ENCODE data around the gene UST.
"Not testable (repeated sequence)": the region's sequence is repeated elsewhere in the genome, so short reads cannot be mapped to it uniquely, and the experiment has no call there.

The UST gene

DNA sequence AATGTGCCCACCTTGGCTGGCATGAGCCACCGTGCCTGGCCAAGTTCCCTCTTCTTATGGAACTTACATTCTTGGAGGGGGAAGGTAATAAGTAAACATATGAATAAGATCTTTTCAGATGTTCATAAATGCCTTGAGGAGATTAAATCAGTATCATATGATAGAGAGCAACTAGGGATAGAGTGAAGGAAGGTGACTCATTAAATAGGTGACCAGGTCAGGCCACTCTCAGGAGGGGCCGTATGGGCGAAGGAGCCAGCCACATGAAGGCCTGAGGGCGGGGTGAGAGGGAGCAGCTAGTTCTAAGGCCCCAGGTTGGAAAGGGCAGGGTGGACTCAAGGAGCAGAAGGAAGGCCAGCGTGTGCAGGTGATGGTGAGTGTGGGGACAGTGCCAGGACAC is 91.1 kb downstream of the UST start:
- no peak for DNase-seq (ENCODE audit: low read depth)

DNA sequence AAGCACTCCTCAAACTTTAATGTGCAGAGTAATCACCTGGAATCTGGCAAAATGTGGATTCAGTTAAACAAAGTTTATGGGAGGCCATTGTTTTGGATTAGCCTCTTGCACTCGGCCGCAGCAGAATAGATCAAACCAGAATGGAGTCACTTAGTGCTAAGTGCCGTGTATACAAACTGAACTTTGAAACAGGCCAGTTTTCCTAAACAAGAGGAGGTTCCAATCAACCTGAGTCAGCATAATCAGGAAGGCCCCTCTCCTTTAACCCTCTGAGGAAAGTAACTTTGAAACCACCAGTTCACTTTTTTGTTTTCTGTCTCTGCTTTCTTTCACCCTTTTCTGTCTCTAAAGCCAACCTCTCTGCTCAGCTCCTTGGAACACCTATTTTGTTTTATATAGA is 92.2 kb downstream of the UST start:
- no peak for DNase-seq (ENCODE audit: low read depth)

DNA sequence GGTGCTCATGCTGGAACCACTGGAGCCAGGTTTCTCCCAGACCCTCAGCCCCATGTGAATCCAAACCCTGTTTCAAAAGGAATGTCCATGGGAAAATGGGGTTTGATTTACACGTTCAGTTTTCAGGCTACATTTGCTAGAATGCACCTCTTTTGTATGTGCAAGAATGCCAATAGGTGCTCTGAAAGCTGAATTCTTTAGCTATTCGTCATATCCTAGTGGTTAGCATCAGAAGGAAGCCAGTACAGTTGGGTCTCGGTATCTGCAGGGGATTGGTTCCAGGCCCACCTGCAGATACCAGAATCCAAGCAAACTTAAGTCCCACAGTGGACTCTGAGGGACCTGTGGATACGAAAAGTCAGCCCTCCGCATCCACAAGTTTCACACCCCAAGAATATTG is 93.4 kb downstream of the UST start:
- DNase-seq (ENCODE audit: low read depth), result no peak

DNA sequence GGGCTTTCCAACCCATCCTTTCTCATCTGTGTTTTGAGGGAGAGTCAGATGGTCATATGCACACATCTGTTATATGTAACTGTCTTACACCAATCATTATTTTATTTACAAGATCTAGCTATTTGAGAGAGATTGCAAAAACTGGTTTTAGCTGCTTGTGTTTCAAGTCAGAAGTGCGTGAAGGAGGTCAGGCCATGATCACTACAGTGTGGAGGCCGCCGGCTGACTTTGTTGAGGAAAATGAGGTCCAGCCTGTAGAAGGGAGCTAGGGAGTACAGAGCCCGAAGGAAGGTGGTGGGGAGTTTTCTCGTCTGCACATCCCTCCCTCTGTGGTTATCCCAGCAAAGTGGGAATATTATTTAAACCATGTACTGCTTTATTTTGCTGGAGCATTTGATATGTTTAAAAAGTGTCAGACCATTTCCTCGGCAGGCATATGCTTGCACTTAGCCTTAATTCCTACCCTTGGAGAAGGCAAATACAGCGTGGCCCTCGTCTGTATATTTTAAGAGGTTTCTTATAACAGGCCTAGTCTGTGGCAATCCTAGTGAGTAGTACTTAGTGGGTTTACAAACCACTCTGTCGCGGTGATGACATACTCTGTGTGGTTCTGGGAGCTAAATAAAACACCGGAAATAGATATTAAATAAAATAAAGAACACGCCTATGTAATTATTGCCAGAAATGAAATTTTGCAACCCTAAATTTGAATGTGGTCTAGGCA is 95.6 kb downstream of the UST start:
- DNase-seq (ENCODE audit: low read depth), result no peak

DNA sequence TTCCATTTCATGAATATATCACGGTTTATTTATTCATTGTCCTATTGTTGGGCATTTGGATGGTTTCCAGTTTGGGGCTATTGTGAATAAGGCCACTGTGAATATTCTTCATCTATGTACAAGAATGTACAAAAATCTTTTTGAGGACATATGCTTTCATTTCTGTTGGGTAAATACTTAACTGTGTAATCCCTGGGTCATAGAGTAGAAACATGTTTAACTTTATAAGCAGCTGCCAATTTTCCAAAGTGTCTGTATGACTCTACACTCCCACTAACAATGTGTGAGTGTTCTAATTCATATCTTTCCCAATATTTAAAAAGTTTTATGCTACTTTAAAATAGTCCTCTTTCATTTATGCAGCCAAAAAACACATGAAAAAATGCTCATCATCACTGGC is 98.6 kb downstream of the UST start:
- DNase-seq (ENCODE audit: low read depth), result no peak

DNA sequence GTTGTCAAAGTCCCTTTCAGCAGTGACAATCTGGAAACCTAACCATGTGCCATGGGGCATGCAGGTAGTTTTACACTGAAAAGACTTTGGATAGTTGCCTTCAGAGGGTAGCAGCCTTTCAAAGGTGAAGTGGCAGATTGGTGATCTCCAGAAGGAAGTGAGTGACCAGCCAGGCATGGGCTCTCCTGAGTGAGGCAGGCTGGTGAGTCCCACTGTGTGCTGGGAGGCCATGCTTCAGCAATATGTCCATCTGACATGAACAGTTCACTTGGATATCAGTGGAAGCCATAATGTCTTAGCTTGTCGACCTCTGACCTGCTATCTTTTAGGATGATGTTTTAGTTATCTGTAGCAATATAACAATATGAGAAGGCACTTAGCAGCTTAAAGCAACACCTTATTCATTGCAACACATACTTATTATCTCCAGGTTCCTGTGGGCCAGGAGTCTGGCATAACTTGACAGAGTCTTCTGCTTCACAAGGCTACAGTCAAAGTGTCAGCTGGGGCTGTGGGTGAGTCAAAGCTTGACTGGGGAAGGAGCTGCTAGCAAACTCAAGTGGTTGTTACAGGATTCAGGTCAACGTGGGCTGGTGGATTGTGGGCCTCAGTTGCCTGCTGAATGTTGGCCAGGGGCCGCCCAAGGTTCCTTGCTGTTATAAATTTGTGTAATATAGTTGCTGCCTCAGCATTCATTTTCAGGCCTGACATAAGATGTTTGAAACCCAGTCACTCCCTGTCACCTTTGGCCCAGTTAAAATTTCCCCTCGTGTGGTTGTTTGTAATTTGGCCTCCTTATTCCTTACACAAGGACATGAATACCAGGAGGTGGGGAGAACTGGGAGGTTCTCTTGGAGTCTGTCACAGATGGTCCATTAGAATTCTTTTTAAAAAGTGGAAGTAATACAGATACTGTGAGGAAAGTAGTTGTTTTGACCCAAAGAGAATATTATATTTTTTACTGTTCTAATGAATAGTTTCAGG is 100.2 kb downstream of the UST start:
- no peak for DNase-seq (ENCODE audit: low read depth)

DNA sequence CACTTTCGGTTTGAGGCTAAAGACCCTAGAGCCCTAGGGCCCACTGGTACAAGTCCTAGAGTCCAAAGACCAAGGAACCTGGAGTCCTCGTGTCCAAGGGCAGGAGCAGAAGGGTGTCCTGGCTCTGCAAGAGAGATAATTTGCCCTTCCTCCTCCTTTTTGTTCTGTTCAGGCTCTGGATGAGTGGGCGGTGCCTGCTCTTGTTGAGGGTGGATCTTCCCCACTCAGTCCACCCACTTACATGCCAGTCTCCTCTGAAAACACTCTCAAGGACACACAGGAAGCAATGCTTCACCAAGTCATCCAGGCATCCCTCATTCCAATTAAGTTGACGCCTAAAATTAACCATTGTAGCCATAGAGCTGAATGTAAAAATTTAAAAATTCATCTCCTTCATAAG is 102.1 kb downstream of the UST start:
- no peak for DNase-seq (ENCODE audit: low read depth)

DNA sequence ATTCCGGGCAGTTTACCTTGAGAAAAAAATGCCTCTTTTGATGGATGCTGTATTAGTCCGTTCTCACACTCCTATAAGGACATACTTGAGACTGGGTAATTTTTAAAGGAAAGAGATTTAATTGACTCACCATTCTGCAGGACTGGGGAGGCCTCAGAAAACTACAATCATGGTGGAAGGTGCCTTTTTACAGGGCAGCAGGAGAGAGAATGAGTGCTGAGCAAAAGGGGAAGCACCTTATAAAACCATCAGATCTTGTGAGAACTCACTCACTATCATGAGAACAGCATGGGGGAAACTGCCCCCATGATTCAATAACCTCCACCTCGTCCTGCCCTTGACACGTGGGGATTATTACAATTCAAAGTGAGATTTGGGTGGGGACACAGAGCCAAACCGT is 102.6 kb downstream of the UST start:
- not testable (repeated sequence) for DNase-seq (ENCODE audit: low read depth)

DNA sequence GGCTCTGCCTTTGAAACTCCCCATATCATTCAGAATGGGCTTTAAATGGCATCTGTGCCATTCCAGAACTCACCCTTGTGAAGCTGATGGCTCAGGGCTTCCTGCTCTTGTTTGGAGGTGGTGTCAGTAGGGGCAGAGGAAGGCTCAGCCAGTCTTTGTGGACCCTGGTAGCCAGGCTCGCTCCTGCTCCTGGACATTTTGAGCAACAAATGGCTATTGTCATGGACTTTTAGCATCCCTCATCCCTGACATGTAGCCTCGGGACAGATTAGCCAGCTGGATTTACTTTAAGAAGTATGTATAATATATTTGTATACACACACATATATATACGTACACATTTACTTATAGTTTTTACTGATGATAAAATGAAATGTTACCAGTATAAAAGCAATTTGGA is 104.1 kb downstream of the UST start:
- no peak for DNase-seq (ENCODE audit: low read depth)

DNA sequence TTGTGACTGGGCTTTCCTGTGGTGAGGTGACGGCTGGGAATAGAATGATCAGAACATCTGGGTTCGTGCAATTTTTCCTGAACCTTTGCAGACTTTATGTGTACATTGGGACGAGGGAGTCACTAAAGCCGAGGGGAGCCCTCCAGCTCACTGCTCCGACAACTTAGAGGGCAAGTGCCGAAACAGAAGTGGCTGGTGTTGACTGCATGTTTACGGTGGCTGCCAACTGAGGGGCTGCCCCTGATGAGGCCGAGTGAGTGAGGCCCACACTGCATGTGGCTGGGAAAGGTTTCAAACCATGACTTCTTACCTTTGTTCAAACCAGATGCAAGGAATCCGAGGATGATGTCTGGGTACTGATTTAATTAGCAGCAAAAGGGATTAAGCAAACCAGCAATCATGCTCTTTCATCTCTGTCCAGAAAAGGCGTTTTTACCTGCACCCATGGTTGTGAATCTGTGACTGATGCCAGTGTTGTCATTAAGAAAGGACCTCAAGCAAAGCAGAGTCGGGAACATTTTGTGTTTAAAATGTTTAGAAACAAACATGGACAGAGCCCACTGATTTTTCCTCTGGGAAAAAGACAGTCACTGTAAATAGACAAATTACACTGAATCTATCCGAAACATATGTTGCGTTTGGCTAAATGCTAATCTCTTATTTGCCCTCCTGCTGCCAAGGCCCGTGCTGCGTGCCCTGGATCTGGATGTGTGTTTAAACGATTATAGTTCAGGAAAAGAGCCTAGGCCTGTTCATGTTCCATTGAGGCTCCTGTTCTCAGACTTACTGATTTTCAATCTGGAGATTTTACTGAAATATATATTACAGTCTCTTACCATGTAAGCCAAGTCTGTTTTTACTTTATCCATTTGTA is 105.1 kb downstream of the UST start:
- no peak for DNase-seq (ENCODE audit: low read depth)

DNA sequence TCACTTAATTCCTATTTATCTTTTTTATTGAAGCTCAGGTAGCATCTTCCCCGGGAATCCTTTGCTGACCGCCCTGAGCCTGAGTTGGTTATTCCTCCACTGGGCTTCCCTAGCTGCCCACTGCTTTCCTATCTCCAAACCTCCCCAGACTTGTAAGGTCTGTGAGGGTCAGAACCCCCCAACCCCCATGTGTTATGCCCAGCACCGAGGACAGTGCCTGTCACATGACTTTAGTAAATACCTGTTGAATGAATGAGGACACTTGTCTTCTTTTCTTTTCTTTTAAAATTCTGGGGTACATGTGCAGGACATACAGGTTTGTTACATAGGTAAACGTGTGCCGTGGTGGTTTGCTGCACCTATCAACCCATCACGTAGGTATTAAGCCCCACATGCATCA is 105.9 kb downstream of the UST start:
- DNase-seq (ENCODE audit: low read depth), result no peak

DNA sequence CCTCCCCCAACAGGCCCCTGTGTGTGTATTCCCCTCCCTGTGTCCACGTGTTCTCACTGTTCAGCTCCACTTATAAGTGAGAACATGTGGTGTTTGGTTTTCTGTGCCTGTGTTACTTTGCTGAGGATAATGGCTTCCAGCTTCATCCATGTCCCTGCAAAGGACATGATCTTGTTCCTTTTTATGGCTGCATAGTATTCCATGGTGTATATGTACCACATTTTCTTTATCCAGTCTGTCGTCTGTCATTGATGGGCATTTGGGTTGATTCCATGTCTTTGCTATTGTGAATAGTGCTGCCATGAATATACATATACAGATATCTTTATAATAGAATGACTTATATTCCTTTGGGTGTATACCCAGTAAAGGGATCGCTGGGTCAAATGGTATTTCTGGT is 106.3 kb downstream of the UST start:
- not testable (repeated sequence) for DNase-seq (ENCODE audit: low read depth)

DNA sequence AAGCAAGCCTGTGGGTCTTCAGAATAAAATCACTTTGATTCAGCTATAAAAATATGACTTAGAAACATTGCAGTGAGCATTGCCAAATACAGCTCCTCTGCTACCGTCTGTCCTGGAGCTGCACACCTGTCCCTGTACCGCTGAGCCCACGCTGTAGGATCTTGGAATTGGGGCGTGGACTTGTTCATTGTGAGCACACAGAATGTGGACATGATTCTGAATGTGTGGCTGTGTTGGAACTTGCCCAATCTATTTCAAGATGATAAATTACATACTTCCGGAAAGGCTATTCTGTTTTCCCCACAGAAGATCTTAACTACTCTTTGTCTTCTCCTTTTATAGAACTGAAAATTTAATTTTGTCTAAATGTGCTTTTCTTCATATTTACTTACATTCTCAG is 107.3 kb downstream of the UST start:
- no peak for DNase-seq (ENCODE audit: low read depth)

DNA sequence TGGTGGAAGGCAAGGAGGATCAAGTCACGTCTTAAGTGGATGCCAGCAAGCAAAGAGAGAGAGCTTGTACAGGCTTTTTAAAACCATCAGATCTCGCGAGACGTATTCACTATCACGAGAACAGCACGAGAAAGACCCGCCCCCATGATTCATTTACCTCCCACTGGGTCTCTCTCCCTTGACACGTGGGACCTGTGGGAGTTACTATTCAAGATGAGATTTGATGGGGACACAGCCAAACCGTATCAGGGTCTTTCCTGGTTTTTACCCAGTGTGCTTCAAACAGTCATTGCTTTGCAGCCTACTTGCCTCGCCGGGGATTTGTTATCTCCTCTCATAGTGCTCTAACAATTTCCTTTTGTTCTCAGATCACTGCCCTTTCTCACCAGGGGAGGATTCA is 108.2 kb downstream of the UST start:
- no peak for DNase-seq (ENCODE audit: low read depth)

DNA sequence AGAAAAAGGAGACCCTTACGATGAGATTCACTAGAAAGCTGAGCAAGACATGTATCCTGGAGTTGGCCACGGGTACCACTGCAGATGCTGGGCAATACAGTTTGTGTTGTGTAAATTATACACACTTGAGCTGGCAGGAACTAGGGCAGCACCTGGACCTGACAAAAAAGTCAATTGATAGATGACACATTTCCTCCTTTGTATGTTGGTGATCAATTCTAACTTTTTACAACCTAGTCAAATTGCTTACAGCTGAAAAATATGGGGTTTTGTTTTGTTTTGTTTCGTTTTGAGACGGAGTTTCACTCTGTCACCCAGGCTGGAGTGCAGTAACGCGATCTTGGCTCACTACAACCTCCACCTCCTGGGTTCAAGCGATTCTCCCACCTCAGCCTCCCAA is 108.9 kb downstream of the UST start:
- DNase-seq (ENCODE audit: low read depth), result no peak

DNA sequence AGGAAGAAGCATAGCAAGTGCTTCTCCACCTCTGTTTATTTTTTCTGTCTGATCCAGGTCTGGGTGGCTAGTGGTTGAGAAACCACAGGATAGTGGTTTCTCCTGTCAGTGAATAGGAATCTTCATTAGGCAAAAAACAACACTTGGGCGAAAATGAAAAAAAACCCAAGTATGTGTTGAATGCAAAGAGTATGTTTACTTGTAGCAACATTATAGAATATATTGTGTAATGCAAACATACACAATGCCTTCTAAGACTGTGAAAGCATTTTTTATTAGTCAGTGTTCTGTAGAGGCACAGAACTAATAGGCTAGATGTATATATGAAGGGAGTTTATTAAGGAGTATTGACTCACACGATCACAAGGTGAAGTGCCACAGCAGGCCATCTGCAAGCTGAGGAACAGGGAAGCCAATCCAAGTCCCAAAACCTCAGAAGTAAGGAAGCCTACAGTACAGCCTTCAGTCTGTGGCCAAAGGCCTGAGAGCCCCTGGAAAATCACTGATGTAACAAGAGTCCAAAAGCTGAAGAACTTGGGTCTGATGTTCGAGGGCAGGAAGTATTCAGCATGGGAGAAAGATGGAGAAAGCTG is 111.1 kb downstream of the UST start:
- DNase-seq (ENCODE audit: low read depth), result no peak

DNA sequence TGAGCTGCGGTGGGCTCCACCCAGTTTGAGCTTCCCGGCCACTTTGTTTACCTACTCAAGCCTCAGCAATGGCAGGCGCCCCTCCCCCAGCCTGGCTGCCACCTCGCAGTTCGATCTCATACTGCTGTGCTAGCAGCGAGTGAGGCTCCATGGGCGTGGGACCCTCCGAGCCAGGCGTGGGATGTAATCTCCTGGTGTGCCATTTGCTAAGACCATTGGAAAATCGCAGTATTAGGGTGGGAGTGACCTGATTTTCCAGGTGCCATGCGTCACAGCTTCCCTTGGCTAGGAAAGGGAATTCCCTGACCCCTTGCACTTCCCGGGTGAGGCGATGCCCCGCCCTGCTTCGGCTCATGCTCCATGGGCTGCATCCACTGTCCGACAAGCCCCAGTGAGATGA is 117.3 kb downstream of the UST start:
- not testable (repeated sequence) for DNase-seq (ENCODE audit: low read depth)

DNA sequence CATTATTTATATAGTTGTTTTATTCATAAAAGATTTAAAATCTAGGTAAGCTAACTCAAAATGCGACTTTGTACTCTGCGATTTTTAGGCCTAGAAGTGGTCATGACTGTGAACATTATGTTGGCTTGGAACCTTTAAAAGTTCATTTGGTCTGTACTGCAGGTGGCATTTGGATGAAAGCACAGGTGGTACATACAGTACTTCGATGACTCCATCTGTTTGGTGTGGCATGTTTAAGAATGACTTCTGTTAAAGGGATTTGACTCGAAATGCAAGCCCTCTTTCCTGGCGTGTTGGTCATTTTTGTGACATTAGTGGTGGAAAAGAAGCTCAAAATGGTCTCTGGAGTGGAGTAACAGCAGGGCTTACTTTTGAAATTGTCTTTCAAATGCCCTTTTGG is 118.1 kb downstream of the UST start:
- DNase-seq (ENCODE audit: low read depth), result no peak

DNA sequence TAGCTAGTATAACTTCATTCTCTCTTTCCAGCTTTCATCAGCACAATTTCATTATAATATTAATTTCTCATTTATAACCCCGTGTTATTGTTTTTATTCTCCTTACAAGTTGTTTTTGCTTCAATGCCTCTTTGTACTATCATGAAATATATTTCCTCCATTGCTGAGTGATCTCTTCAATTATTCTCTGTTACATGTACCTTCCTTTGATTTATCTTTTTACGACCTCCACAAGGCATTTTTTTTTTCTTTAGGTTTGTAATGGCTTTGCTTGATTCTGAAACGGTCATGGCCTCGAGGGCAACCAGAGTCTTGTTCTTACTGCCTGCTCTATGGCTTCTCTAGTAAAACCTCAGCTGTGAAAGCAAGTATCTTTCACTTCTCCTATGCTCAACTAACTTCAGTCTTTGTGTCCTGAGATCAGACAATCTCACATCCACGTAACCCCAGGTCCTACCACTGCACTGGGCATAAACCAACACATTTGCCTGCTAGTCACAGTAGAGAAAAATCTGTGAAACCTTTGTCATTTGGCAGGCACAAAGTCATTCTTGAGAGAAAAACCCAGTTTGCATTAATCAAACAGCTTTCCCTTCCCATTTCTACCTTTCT is 119.9 kb downstream of the UST start:
- DNase-seq (ENCODE audit: low read depth), result no peak

DNA sequence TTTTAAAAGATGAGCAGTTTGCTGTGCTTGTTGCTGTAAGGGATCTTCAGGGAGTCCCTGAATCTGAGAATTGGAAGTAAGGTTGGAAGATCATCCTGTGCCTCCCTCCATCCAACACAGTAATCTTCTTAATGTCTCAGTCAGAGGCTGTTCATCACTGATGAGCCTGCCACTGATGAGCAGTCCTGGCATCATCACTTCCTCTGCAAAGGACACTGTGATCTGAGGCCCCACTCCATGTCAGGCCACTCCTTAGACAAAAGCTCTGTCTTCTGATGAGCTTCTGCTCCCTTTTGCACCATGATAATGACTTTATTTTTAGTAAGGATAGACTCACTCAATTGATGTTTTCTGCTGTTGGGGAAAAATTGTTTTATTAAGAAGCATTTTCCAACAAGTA is 121.0 kb downstream of the UST start:
- no peak for DNase-seq (ENCODE audit: low read depth)

DNA sequence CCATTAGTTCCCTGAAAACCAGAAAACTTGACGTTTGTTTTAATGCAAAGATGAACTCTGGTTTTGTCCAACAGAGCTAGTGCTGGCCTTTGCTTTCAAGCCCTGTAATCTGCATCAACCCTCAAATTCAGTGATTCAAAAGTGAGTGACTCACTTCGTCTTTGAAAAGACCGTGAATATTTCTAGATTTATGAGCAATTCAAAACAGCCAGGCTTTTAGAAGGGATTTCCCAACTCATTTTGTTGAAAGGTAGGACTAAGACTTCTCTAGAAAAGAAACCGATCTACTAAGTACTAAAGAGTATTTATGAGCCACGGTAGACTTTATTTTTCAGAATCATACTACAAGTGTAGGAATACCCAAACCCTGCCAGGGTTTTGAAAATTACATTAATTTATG is 121.5 kb downstream of the UST start:
- no peak for DNase-seq (ENCODE audit: low read depth)

DNA sequence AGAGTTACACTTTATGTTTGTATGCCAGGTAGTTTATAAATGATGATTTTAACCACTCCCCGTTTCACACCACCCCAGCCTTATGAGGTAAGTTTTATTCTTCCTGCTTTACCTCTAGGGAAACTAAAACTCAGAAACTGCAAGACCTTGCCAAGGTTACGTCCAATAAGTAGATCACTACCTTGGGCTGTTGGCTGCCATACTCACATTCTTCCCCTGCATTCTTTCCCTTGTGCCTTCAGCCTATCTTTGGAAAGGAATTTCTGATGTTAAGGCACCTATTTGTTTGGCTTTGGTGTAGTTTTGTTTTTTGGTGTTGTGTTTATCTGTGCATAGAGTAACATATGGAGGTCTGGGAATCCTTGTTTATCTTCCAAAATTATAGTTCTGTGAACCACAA is 122.1 kb downstream of the UST start:
- no peak for DNase-seq (ENCODE audit: low read depth)

All from stimulated activated CD4-positive, alpha-beta T cell treated with anti-CD3 and anti-CD28 coated beads, Interleukin-2, amount 100 ng/mL, for 4 hours (primary cell).